Lower lobe of right lung (tissue), 2 donors: Measurements from ENCODE around the gene CDC42SE2. TPM values are rescaled to one million over a fixed set of nuclear protein-coding genes. Genes with fewer than 3 reads are reported as not detected.

ENCODE experiments used
- ATAC-seq, 2 donors: fragments of 200-7000 bp; cut with Tn5 transposase; one replicate each; pipeline ENCODE4 v1.9.1; 2020 to 2022; ENCODE audit warnings: mild to moderate bottlenecking in 2 of 2, moderate library complexity in 2 of 2
- DNase-seq: peaks from one replicate; pipeline ENCODE4 v3.0.0-alpha.2; 2020
- H3K27ac ChIP-seq: fragments of 200-600 bp; one replicate; pipeline ENCODE4 v1.8.0; 2022
- H3K27me3 ChIP-seq: fragments of 200-600 bp; one replicate; pipeline ENCODE4 v1.8.0; 2022; ENCODE audit warnings: low read depth
- H3K36me3 ChIP-seq: fragments of 200-600 bp; one replicate; pipeline ENCODE4 v1.8.0; 2022; ENCODE audit warnings: mild to moderate bottlenecking
- H3K4me1 ChIP-seq: fragments of 200-600 bp; one replicate; pipeline ENCODE4 v1.8.0; 2022
- H3K4me3 ChIP-seq: fragments of 200-600 bp; one replicate; pipeline ENCODE4 v1.8.0; 2022; ENCODE audit warnings: mild to moderate bottlenecking
- H3K9me3 ChIP-seq: fragments of 200-600 bp; one replicate; pipeline ENCODE4 v1.8.0; 2022
- CTCF ChIP-seq: fragments of 200-600 bp; IDR thresholded peaks from one replicate; pipeline ENCODE4 v1.8.0; 2022; ENCODE audit warnings: antibody characterized with exemption, mild to moderate bottlenecking
- intact Hi-C: fragments of 100-400 bp; cut with DNase I; formaldehyde crosslinking; loops from one replicate; pipeline ENCODE4 v1.11.0; 2022
- total RNA-seq: library from RNA; stranded (reverse); fragmentation: NEBNext Ultra II Directional; extraction: Animal tissue kit (Norgen Biotek cat#: 25700); gene quantifications from one replicate; pipeline ENCODE4 v1.2.1, GENCODE V29; 2021
- donor health status: DM: no; HTN: yes; CAD: no; lungs with severe emphysema.

CDC42SE2 gene
- total RNA-seq, 1 donor from 2014 or later, result 38.7 TPM

GRCh38 chr5:131225282-131225974, 38.4 kb upstream of the CDC42SE2 start:
- TF ChIP-seq CTCF, result no peak
- H3K27ac ChIP-seq, result no peak overlapping the region
- H3K4me3 ChIP-seq, result no peak overlapping the region
- intact Hi-C loops, result no loop called here
- no peaks in the 10 kb centered on the region for H3K36me3 ChIP-seq
- DNase-seq, result no peak
- no peaks in the 10 kb centered on the region for H3K4me1 ChIP-seq
- H3K9me3 ChIP-seq, result no peaks in the 10 kb centered on the region
- no peaks in the 10 kb centered on the region for H3K27me3 ChIP-seq
- ATAC-seq, result no peak

GRCh38 chr5:131226899-131227298, 37.0 kb upstream of the CDC42SE2 start:
- Histone ChIP-seq H3K4me3 (no peak overlapping the region), H3K27me3 (no peaks in the 10 kb centered on the region), H3K27ac (no peak overlapping the region), H3K36me3 (no peaks in the 10 kb centered on the region), H3K9me3 (no peaks in the 10 kb centered on the region), H3K4me1 (no peaks in the 10 kb centered on the region)
- no peak for TF ChIP-seq CTCF
- intact Hi-C loops, result no loop called here
- no peak for ATAC-seq
- DNase-seq, result no peak

GRCh38 chr5:131228646-131229045, 35.2 kb upstream of the CDC42SE2 start:
- ATAC-seq, result no peak

GRCh38 chr5:131229623-131230022, 34.2 kb upstream of the CDC42SE2 start:
- H3K36me3 ChIP-seq, result no peaks in the 10 kb centered on the region
- TF ChIP-seq CTCF, result no peak

More at GRCh38 chr5:131228646-131229045, 35.2 kb upstream of the CDC42SE2 start:
- Histone ChIP-seq H3K4me3 (no peak overlapping the region), H3K27me3 (no peaks in the 10 kb centered on the region), H3K4me1 (no peaks in the 10 kb centered on the region), H3K9me3 (no peaks in the 10 kb centered on the region), H3K27ac (no peak overlapping the region), H3K36me3 (no peaks in the 10 kb centered on the region)
- no peak for TF ChIP-seq CTCF
- DNase-seq, result no peak
- intact Hi-C loops, result no loop called here

GRCh38 chr5:131230406-131230805, 33.4 kb upstream of the CDC42SE2 start:
- ATAC-seq (no peak), DNase-seq (no peak)
- Histone ChIP-seq H3K4me1 (no peaks in the 10 kb centered on the region), H3K36me3 (no peaks in the 10 kb centered on the region), H3K4me3 (no peak overlapping the region), H3K9me3 (no peaks in the 10 kb centered on the region), H3K27ac (no peak overlapping the region), H3K27me3 (no peaks in the 10 kb centered on the region)
- intact Hi-C loops, result no loop called here
- TF ChIP-seq CTCF, result no peak

More at GRCh38 chr5:131229623-131230022, 34.2 kb upstream of the CDC42SE2 start:
- Histone ChIP-seq H3K27ac (no peak overlapping the region), H3K27me3 (no peaks in the 10 kb centered on the region), H3K9me3 (no peaks in the 10 kb centered on the region), H3K4me1 (no peaks in the 10 kb centered on the region), H3K4me3 (no peak overlapping the region)
- DNase-seq, result no peak
- no peak for ATAC-seq
- intact Hi-C loops, result no loop called here
